ENCODE data around the gene RSRP1.
A peak's percentile ranks its signal among the peaks of the same experiment; 100 is the strongest.
"Not testable (repeated sequence)": the region's sequence is repeated elsewhere in the genome, so short reads cannot be mapped to it uniquely, and the experiment has no call there.

Gene RSRP1

GRCh38 chr1:25247024-25247828 is at the start of gene RSRP1:
TSS of gene RSRP1 (minus strand) at chr1:25247454. CDS start at chr1:25246963, 491 bp downstream.
- peak; percentile 99 for DNase-seq (ENCODE audit: low spot score)

- DNase-seq (ENCODE audit: low spot score) = not testable (repeated sequence)
Observed at GRCh38 chr1:25296501-25296900, 49.2 kb upstream of the RSRP1 start.

GRCh38 chr1:25294889-25295826 is 47.9 kb upstream of the RSRP1 start:
- not testable (repeated sequence) for DNase-seq (ENCODE audit: low spot score)

GRCh38 chr1:25293426-25293825 is 46.2 kb upstream of the RSRP1 start:
- not testable (repeated sequence) for DNase-seq (ENCODE audit: low spot score)

GRCh38 chr1:25290043-25290442 is 42.8 kb upstream of the RSRP1 start:
- not testable (repeated sequence) for DNase-seq (ENCODE audit: low spot score)

GRCh38 chr1:25288573-25289101 is 41.4 kb upstream of the RSRP1 start:
- DNase-seq (ENCODE audit: low spot score) = not testable (repeated sequence)

- not testable (repeated sequence) for DNase-seq (ENCODE audit: low spot score)
Observed at GRCh38 chr1:25287164-25287563, 39.9 kb upstream of the RSRP1 start.

GRCh38 chr1:25285862-25286261 is 38.6 kb upstream of the RSRP1 start:
- not testable (repeated sequence) for DNase-seq (ENCODE audit: low spot score)

- DNase-seq (ENCODE audit: low spot score) = not testable (repeated sequence)
Observed at GRCh38 chr1:25279693-25280111, 32.4 kb upstream of the RSRP1 start.

GRCh38 chr1:25278790-25279189 is 31.5 kb upstream of the RSRP1 start:
- not testable (repeated sequence) for DNase-seq (ENCODE audit: low spot score)

GRCh38 chr1:25278358-25278757 is 31.1 kb upstream of the RSRP1 start:
- not testable (repeated sequence) for DNase-seq (ENCODE audit: low spot score)

GRCh38 chr1:25277295-25277694 is 30.0 kb upstream of the RSRP1 start:
- DNase-seq (ENCODE audit: low spot score) = not testable (repeated sequence)

- DNase-seq (ENCODE audit: low spot score) = not testable (repeated sequence)
Observed at GRCh38 chr1:25275648-25276047, 28.4 kb upstream of the RSRP1 start.

- DNase-seq (ENCODE audit: low spot score) = not testable (repeated sequence)
Observed at GRCh38 chr1:25272238-25272637, 25.0 kb upstream of the RSRP1 start, which contains the start of gene RHD. TSS of gene RHD (plus strand) at chr1:25272509. CDS start at chr1:25272548, 39 bp downstream.

GRCh38 chr1:25268143-25268760 is 21.0 kb upstream of the RSRP1 start:
- not testable (repeated sequence) for DNase-seq (ENCODE audit: low spot score)

- peak; percentile 70 for DNase-seq (ENCODE audit: low spot score)
Observed at GRCh38 chr1:25267288-25268142, 20.3 kb upstream of the RSRP1 start.

GRCh38 chr1:25266554-25267287 is 19.5 kb upstream of the RSRP1 start:
- not testable (repeated sequence) for DNase-seq (ENCODE audit: low spot score)

GRCh38 chr1:25260336-25260735 is 13.1 kb upstream of the RSRP1 start:
- not testable (repeated sequence) for DNase-seq (ENCODE audit: low spot score)

- not testable (repeated sequence) for DNase-seq (ENCODE audit: low spot score)
Observed at GRCh38 chr1:25259813-25260212, 12.6 kb upstream of the RSRP1 start.

GRCh38 chr1:25257196-25257595 is 9.9 kb upstream of the RSRP1 start:
- DNase-seq (ENCODE audit: low spot score) = no peak

Measured in ecto neural progenitor cell (in vitro differentiated cells).